GM12892 (cell line): ENCODE data around the gene SHROOM3.

Experiments
- POLR2A ChIP-seq: IDR thresholded peaks from 2 replicates; pipeline ENCODE4 v1.6.1; 2011; ENCODE audit warnings: low read depth, low read length, control low read depth
- POLR2AphosphoS5 ChIP-seq: IDR thresholded peaks from 2 replicates; pipeline ENCODE4 v1.6.1; 2011; ENCODE audit warnings: low read depth, low read length, control low read depth
- TAF1 ChIP-seq: IDR thresholded peaks from 2 replicates; pipeline ENCODE4 v1.6.1; 2011; ENCODE audit warnings: low read depth, mild to moderate bottlenecking, control low read depth, low read length, borderline replicate concordance

DNA sequence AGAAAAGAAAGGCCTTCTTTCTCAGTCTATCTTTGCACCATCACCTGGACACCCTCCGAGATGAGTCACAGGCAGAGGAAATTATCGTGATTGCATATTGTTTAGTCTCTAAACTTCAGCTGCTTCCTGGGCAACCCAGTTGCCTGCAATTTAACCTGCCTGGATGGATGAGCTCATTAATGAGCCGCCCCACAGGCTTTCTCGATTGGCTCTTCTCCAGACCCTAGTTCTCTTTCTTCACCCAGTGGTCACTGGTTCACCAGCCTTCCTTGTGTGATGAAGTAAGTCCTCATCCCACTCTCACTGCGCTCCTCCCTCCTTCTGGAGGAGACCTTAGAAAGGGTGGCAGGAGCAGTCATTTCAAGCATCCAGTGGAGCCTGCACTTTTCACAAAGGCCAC is 368.5 kb downstream of the SHROOM3 start:
- TF ChIP-seq POLR2A (no peak), TAF1 (no peak), POLR2AphosphoS5 (no peak)
